Stimulated activated effector memory CD8-positive, alpha-beta T cell treated with anti-CD3 and anti-CD28 coated beads, Interleukin-12 subunit alpha, Interleukin-12 subunit beta, amount 100 ng/mL, for 72 hours (primary cell): ENCODE measurements around the gene PPARA.

ENCODE experiments used
- ATAC-seq: fragments of 150-1000 bp; cut with Tn5 transposase; 2 replicates; pipeline ENCODE4 v1.10.0; 2021
- DNase-seq, 2 donors: peaks; one replicate each; pipeline ENCODE4 v3.0.0; 2021 to 2022; ENCODE audit warnings: low spot score in 2 of 2
- H3K27ac Mint-ChIP-seq: one replicate; pipeline ENCODE4 v1.8.0; 2022; ENCODE audit warnings: mild to moderate bottlenecking, mixed read lengths
- H3K36me3 Mint-ChIP-seq: one replicate; pipeline ENCODE4 v1.8.0; 2022; ENCODE audit warnings: mild to moderate bottlenecking, mixed read lengths
- H3K4me1 Mint-ChIP-seq: one replicate; pipeline ENCODE4 v1.8.0; 2022; ENCODE audit warnings: mixed read lengths
- H3K4me3 Mint-ChIP-seq: one replicate; pipeline ENCODE4 v1.8.0; 2022; ENCODE audit warnings: mild to moderate bottlenecking, mixed read lengths
- H3K9me3 Mint-ChIP-seq: one replicate; pipeline ENCODE4 v1.8.0; 2022; ENCODE audit warnings: mixed read lengths

Gene PPARA

DNA sequence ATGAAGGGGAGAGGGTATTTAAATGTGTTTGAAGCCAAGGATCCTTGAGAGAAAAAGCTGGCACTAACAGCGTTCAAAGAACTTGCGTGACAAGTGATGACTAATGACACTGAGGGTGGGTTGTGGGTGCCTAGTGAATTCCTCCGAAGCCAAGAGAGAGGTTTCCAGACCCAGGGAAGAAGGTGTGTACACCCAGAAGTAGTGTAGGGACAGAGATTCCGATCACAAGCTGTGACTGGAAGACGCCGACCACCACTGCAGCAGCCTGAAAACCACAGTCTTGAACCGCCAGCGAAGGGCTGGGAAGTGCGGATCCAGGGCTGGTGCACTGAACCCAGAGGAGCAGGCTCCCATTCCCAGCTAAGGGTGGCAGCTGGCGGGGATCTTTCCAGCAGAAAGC lies 9.5 kb downstream of the PPARA start:
- Mint-ChIP-seq H3K4me3 (no peak overlapping the region), H3K27ac (no peak overlapping the region), H3K4me1 (no peaks in the 10 kb centered on the region), H3K9me3 (no peaks in the 10 kb centered on the region), H3K36me3 (peaks cover 18% of the 10 kb centered on the region)
- no peak for DNase-seq
- no peak for ATAC-seq

DNA sequence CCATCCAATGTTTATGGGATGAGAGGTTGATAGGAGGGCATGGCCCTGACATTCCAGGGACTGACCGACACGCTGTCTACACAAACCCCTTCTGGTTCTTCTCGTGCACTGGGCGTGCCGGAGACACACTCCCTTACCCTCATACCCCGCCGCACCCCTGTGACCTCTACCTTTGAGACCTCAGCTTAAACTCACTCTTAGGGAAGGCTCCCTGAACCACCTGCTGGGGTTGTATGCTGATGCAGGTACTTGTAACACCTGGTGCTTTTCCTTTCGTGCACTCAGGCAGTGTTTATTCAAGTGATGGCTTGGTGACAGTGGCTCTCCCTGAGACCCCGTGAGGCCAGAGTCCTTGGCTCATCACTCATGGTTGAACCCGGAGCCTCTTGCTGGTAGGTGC lies 12.0 kb downstream of the PPARA start:
- no peak for ATAC-seq

DNA sequence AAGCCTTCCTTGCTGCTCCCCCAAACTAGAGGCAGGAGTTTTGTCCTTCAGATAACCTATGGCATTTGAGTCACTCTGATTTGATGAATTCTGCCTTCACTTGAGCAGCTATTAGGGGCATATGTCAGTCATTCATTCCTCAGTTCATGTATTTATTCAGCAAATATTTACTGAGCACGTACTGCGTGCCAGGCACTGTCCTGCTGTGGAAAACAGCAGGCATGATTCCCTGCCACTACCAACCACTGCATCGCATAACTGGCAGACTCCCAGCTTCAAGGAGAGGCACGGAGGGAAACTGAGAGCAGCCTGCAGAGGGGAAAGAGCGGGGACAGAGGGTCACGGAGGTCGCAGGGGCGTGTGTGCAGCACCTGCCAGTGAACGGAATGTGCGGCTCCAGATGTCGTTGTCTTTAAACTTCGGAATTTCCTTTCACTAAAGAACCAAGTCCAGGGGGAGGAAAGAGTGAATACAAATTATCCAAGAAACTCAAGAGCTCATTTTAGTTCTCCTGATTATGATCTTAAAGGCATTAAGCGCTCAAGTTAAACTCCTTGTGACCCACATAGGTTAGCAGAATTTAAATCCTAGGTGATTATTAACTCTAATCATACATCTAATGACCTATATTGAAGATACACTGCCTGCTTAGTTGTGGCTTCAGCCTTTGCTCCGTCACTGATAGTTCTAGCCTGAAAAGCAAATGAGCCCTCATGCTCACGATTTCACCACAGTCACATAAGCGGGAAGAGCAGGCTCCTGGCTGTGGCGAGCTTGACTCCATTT lies 12.6 kb downstream of the PPARA start:
- no peak overlapping the region for H3K4me3 Mint-ChIP-seq

More for the DNA sequence above, 12.0 kb downstream of the PPARA start:
- Mint-ChIP-seq H3K36me3 (peaks cover 11% of the 10 kb centered on the region), H3K9me3 (no peaks in the 10 kb centered on the region), H3K27ac (no peak overlapping the region), H3K4me1 (no peaks in the 10 kb centered on the region), H3K4me3 (no peak overlapping the region)
- no peak for DNase-seq

DNA sequence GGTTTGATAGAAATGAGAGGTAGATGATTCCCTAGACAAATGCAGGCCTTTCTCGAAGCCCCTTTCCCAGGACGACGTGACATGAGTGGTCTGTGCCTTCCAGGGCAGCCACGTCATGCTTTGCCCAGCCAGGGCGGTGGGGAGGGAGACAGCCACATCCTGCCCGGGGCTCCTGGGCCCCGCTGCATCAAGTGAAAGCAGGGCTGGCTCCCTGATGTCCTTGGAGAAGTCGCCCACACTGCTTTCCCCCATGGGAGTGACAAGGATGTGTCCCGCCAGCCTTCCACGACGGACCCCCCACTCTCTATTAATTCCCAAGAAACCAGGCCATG lies 13.2 kb downstream of the PPARA start:
- Mint-ChIP-seq H3K4me3 (no peak overlapping the region), H3K4me1 (no peaks in the 10 kb centered on the region), H3K36me3 (peaks cover 11% of the 10 kb centered on the region), H3K9me3 (no peaks in the 10 kb centered on the region), H3K27ac (no peak overlapping the region)
- no peak for DNase-seq
- no peak for ATAC-seq

More for the DNA sequence above, 12.6 kb downstream of the PPARA start:
- ATAC-seq (no peak), DNase-seq (no peak)
- H3K27ac Mint-ChIP-seq, result no peak overlapping the region
- no peaks in the 10 kb centered on the region for H3K4me1 Mint-ChIP-seq
- H3K36me3 Mint-ChIP-seq, result peaks cover 11% of the 10 kb centered on the region
- H3K9me3 Mint-ChIP-seq, result no peaks in the 10 kb centered on the region

DNA sequence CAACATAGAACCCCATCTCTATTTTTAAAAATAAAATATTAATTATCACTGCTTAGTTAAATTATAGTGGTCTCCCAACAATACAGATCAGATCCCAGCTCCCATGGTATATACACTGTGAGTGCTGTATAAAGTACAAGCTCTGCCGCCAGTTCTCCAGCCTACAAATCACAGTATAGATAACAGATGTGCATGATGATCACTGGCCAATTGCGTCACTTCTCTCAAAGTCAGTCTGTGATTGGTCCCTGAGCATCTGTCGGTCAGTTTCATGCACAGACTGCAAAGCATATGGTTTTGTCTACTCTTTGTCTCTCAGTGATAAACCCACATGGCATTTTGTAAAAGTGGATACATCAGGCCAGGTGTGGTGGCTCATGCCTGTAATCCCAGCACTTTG lies 15.7 kb downstream of the PPARA start:
- Mint-ChIP-seq H3K27ac (no peak overlapping the region), H3K4me1 (peaks cover 6% of the 10 kb centered on the region), H3K9me3 (no peaks in the 10 kb centered on the region), H3K36me3 (peaks cover 4% of the 10 kb centered on the region), H3K4me3 (no peak overlapping the region)
- DNase-seq (no peak), ATAC-seq (no peak)

DNA sequence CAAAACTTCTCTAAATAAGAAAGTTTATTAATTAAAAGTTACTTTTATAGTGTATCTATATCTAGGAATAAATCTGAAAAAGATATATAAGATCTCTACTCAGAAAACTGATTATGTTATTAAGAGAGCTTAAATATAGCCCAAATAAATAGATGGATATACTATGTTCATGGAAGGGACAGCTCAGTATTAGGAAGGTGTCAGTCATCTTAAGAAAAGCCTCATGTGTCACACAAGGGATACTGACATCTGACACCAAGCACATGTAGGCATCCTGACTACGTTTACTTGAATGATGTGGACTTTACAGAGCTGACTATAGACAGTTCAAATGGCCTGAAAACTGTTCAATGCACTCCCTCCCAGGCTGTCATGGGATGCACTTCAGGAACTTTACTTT lies 19.3 kb downstream of the PPARA start:
- Mint-ChIP-seq H3K4me1 (peaks cover 29% of the 10 kb centered on the region), H3K27ac (no peak overlapping the region), H3K4me3 (no peak overlapping the region), H3K36me3 (no peaks in the 10 kb centered on the region), H3K9me3 (no peaks in the 10 kb centered on the region)
- ATAC-seq, result peak; percentile 44
- no peak for DNase-seq

DNA sequence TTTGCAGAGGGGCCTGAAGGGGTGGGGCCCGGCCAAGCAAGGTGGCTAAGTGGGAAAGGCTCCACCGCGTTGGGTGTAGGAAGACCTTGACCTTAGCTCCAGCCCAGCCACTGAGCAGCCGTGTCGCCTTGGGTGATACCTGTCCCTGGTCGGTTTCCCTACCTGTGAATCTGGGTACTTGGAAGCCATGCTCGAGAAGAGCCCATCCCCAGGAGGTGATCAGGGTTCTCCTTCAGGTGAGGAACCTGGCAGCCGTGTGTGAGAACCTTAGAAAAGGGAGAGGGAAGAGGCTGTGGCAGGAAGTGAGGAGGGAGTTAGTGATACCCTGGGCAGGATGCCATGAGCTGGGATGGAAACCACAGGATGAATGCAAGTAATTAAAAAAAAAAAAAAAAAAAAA lies 21.6 kb downstream of the PPARA start:
- peak overlapping the region; percentile 63 for H3K27ac Mint-ChIP-seq
- DNase-seq, result no peak
- no peak for ATAC-seq
- H3K9me3 Mint-ChIP-seq, result no peaks in the 10 kb centered on the region
- no peak overlapping the region for H3K4me3 Mint-ChIP-seq
- H3K4me1 Mint-ChIP-seq, result peaks cover 29% of the 10 kb centered on the region
- peaks cover 13% of the 10 kb centered on the region for H3K36me3 Mint-ChIP-seq

DNA sequence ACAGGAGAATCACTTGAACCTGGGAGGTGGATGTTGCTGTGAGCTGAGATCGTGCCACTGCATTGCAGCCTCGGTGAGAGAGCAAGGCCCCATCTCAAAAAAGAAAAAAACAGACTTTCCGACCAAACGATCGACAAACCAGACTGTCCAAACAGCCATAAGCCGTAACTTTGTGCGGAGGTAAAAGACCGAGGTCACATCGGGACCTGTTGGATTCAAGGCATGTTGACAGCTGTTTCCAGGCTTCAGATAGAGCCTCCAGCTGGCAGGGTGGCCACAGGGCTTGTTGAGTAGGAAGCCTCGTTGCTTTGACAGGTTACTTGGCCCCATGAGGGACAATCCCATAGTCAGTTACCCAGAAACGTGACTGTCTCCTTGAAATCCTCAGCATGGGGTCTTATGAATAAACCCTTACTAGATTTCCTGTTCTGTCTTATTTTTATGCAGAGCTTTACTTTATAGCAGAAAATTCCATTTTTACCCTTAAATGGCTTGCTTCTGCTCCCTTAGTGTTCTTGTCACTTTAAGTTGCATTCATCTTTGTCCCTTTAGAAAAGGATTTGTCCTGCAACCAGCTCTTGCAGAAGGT lies 22.3 kb downstream of the PPARA start:
- H3K4me3 Mint-ChIP-seq, result no peak overlapping the region
- H3K4me1 Mint-ChIP-seq, result peaks cover 29% of the 10 kb centered on the region
- H3K27ac Mint-ChIP-seq, result no peak overlapping the region
- ATAC-seq, result no peak
- H3K9me3 Mint-ChIP-seq, result no peaks in the 10 kb centered on the region
- DNase-seq, result no peak
- H3K36me3 Mint-ChIP-seq, result peaks cover 17% of the 10 kb centered on the region

DNA sequence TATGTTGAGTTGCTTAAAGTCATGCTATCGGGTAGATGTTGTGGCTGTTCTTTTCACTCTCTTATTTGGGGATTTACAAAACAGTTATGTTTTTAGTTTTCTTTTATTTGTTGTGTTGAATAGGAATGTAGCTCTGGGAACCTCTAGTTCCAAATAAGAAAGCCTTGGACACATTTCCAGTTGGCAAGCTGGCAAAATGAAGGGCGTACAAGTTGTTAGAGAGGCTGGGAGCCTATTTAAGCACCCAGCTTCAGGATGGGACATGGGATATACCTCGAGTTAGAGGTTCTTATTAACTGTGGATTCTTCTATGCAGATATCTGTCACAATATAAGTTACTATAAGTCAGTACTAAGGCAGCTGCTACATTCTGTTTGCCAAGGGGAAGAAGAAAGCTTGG lies 22.8 kb downstream of the PPARA start:
- Mint-ChIP-seq H3K9me3 (no peaks in the 10 kb centered on the region), H3K4me3 (no peak overlapping the region), H3K36me3 (peaks cover 18% of the 10 kb centered on the region), H3K27ac (no peak overlapping the region), H3K4me1 (peaks cover 29% of the 10 kb centered on the region)
- DNase-seq, result no peak
- ATAC-seq, result no peak

DNA sequence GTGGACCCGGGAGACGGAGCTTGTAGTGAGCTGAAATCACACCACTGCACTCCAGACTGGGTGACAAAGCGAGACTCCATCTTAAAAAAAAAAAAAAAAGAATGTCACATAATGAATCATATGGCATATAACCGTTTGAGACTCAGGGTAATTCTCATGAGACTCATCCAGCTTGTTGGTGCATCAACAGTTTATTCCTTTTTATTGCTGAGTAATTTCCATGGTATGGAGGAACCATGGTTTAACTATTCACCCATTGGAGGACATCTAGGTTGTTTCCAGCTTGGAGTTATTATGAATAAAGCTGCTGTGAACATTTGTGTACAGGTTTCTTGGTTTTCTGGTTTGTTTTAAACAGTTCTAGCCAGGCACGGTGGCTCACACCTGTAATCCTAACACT lies 25.3 kb downstream of the PPARA start:
- Mint-ChIP-seq H3K9me3 (peaks cover 14% of the 10 kb centered on the region), H3K4me3 (no peak overlapping the region), H3K27ac (no peak overlapping the region), H3K36me3 (peaks cover 31% of the 10 kb centered on the region), H3K4me1 (peaks cover 25% of the 10 kb centered on the region)
- ATAC-seq, result peak; percentile 50
- DNase-seq, result no peak

DNA sequence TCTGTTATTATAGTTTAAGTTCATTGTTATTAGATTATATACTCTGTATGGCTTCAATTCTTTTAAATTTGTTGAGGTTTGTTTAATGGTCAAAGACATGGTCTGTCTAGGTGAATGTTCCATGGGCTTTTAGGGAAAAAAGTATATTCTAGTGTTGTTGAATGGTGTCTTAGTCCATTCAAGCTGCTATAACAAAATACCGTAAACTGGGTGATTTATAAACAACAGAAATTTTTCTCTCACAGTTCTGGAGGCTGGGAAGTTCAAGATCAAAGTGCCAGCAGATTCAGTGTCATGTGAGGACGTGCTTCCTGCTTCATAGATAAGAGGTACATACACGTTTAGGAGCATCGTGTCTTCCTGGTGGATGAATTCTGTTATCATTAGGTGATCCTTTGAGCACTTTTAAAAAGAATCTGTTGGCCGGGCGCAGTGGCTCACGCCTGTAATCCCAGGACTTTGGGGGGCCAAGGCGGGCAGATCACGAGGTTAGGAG lies 26.2 kb downstream of the PPARA start:
- peaks cover 34% of the 10 kb centered on the region for H3K36me3 Mint-ChIP-seq
- H3K4me3 Mint-ChIP-seq, result no peak overlapping the region
- peaks cover 17% of the 10 kb centered on the region for H3K4me1 Mint-ChIP-seq
- no peak for DNase-seq
- ATAC-seq, result no peak
- no peak overlapping the region for H3K27ac Mint-ChIP-seq
- peaks cover 22% of the 10 kb centered on the region for H3K9me3 Mint-ChIP-seq

DNA sequence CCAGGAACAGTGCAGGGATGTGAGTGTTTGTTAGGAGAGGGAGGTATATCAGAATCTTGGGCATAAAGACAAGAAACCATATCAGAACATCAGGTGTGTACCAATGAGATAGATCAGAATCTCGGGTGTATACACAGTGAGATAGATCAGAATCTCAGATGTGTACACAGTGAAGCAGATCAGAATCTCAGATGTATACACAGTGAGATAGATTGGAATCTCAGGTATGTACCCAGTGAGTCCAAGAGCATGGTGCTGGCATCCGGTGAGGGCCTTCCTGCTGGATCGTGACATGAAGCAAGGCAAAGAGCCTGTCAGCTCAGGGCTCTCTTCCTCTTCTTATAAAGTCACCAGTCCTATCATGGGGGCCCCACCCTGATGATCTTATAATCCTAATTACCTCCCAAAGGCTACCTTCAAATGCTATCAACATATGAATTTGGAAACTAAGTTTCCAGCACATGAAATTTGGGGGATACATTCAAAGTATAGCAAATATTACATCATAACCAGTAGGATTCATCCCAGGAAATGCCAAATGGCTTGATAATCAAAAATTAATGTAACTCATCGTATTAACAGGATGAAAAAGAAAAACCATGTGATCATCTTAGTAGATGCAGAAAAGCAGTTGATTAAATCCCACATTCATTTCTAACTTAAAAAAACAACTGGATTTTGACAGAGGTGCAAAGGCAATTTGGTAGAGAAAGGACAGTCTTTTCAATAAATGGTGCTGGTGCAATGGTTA lies 28.6 kb downstream of the PPARA start:
- no peak for ATAC-seq

DNA sequence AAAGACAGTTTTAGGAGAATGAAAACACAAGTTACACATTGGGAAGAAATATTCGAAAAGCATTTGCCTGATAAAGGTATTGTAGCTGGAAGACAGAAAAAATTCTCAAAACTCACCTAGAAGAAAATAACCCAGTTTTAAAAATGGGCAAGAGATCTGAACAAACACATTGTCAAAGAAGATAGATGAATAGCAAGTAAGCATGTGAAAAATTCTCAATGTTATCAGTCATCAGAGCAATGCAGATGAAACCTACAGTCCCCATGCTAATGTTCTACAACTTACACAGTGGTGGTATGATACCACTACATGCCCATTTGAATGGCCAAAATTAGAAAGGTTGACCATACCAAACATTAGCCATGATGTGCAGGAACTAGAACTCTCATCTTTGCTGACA lies 29.4 kb downstream of the PPARA start:
- Mint-ChIP-seq H3K4me1 (no peaks in the 10 kb centered on the region), H3K4me3 (no peak overlapping the region), H3K36me3 (peaks cover 47% of the 10 kb centered on the region), H3K27ac (no peak overlapping the region), H3K9me3 (peaks cover 22% of the 10 kb centered on the region)
- ATAC-seq (no peak), DNase-seq (no peak)

More for the DNA sequence above, 28.6 kb downstream of the PPARA start:
- Mint-ChIP-seq H3K9me3 (peaks cover 22% of the 10 kb centered on the region), H3K27ac (peak overlapping the region; percentile 24), H3K4me3 (no peak overlapping the region), H3K36me3 (peaks cover 43% of the 10 kb centered on the region), H3K4me1 (peaks cover 1% of the 10 kb centered on the region)
- DNase-seq, result no peak

DNA sequence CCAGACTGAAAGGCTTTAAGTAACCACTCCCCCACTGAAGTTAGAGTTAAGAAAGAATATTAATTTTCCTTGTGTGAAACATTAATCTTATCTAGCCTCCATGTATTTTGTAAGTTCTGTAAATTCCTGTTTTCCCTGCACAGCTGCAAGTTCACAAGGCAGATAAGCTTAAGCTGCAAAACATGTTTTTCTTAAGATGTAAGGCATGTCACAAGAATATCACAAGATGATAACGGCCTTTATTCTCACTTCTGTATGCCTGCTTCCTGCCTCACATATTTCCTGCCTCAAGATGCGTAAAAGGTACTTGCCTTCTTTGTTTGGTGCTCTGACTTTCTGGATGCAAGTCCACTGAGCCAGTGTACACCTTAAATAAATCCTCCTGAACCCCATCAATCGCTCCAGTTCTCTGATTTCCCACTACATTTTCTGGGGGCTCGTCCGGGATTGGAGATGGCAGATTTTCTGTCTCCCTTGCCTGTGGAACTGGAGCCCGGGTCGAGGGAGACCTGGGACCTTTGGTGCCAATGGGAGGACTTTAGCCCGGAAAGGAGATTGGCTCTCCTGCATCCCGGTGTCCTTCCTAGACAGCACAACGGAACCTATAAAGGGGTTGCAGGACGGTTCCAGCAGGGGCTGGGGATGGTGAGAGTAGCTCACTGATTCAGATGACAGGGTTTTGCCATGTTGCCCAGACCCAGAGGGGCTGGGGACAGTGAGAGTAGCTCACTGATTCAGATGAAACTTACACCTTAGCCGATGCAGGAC lies 30.2 kb downstream of the PPARA start:
- no peak for DNase-seq
- ATAC-seq, result no peak
- H3K4me1 Mint-ChIP-seq, result no peaks in the 10 kb centered on the region
- H3K36me3 Mint-ChIP-seq, result peaks cover 52% of the 10 kb centered on the region
- no peak overlapping the region for H3K27ac Mint-ChIP-seq
- H3K9me3 Mint-ChIP-seq, result peaks cover 22% of the 10 kb centered on the region
- no peak overlapping the region for H3K4me3 Mint-ChIP-seq

DNA sequence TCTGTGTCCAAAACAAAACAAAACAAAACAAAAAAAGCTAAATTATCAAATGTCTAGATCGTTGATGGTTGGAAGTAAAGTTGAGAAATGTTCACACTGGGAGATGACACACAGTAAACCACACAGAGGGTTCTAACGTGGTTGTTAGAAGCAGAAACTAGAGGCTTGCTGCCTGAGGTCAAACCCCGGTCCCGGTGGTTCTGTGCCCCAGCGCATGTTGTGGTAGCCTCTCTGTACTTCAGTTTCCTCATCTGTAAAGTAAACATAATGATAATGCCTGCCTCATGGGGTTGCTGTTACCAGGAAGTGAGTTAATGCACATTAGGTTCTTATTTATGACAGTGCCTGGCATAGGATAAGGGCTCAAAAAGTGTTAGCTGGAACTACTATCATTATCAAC lies 33.4 kb downstream of the PPARA start:
- DNase-seq, result no peak
- peaks cover 18% of the 10 kb centered on the region for H3K9me3 Mint-ChIP-seq
- H3K4me3 Mint-ChIP-seq, result no peak overlapping the region
- peak; percentile 77 for ATAC-seq
- H3K27ac Mint-ChIP-seq, result no peak overlapping the region
- peaks cover 37% of the 10 kb centered on the region for H3K36me3 Mint-ChIP-seq
- no peaks in the 10 kb centered on the region for H3K4me1 Mint-ChIP-seq
